Activated CD8-positive, alpha-beta memory T cell treated with anti-CD3 and anti-CD28 coated beads, Interleukin-2, amount 50 U/mL, for 4 hours (primary cell): ENCODE data around the gene DUSP14.
A peak's percentile ranks its signal among the peaks of the same experiment; 100 is the strongest.
"Not testable (repeated sequence)": the region's sequence is repeated elsewhere in the genome, so short reads cannot be mapped to it uniquely, and the experiment has no call there.

Experiments
- DNase-seq: peaks from one replicate; pipeline ENCODE4 v3.0.0-alpha.2; 2020

Gene DUSP14

DNA sequence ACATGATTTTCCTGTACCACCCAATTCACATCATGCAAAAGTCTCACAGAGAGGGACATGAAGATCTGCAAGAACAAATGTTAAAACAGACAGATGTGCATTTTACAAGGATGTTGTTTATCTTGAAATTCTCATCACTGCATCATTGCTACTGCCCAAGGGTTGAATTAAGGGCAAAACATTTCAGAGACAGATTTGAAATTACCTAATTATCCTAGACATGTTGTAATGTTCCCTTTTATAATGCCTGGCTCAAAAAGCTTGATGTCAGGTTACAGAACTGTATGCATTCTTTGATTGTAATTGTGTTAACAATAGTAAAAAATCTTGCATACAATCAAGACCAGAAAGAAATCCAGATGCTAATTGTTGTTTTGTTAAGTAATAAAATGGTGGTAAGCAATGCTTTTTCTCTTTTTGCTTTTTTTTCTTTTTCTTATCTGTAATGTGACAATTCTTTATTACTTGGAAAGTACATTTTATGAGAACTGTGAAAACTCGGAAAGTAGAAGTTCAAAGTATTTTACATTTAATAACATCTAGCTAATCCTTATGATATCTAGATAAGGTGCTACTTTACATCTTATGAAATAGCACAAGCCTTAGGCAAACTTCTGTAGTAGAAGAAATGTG lies 3.6 kb upstream of the DUSP14 start:
- DNase-seq = no peak

DNA sequence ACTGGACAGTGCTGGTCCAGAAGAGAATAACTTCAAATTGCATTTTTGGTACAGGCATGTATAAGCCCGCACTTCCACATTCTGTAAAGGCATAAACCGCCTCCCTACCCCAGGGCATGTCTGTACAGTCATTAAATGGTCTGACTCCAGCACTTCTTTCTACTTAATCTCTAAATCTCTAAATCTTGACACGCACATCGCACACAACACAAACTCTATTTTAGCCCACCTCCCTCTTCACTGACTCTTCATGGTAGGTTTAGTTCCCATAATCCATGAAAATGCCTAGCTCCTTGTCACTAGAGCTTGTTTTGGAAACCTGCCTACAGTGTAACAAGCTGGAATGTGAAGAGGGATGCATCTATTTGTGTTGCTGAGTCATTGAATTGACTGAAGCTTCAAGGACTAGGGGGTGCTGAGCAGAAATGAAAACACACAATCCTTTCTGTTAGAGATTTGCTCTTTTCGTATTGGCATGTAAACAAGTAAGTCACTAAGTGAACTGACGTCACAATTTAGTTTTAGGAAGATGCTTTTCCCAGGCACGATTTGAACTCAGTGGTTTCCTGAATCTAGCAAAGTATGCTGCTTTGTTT lies 1.6 kb upstream of the DUSP14 start:
- DNase-seq = no peak

- DNase-seq = peak; percentile 69
Observed at GRCh38 chr17:37488607-37489196, 989 bp upstream of the DUSP14 start.

DNA sequence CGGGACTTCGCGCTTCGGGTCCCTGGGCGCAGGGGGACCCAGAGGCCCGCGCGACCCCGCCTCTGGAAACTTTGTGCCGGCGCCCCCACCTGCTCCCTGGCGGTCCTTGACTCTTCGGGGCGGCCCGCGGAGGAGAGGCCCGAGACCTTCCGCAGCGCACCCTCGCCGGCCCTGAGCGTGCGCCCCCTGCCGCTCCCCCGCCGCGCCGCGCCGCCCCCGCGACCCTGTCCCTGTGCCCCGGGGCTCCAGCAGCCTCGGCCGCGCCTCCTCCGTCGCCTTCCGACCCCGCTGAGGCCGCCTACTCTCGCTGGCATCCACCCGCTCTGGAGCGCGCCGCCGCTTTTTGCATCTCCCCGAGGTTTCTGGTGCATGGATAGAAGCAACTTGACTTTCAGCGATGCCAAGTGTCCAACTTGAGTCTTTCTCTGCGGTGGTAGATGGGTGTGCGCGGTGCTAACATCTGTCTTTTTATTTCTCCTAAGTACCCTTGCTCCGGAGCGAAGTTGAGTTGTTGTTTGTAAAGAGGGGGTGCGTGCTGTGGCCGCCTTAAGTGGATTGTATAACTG lies 414 bp downstream of the DUSP14 start:
- DNase-seq = peak; percentile 79

GRCh38 chr17:37490638-37491614 lies 1.2 kb downstream of the DUSP14 start:
- no peak for DNase-seq

GRCh38 chr17:37492167-37492566 lies 2.5 kb downstream of the DUSP14 start:
- DNase-seq = no peak

DNA sequence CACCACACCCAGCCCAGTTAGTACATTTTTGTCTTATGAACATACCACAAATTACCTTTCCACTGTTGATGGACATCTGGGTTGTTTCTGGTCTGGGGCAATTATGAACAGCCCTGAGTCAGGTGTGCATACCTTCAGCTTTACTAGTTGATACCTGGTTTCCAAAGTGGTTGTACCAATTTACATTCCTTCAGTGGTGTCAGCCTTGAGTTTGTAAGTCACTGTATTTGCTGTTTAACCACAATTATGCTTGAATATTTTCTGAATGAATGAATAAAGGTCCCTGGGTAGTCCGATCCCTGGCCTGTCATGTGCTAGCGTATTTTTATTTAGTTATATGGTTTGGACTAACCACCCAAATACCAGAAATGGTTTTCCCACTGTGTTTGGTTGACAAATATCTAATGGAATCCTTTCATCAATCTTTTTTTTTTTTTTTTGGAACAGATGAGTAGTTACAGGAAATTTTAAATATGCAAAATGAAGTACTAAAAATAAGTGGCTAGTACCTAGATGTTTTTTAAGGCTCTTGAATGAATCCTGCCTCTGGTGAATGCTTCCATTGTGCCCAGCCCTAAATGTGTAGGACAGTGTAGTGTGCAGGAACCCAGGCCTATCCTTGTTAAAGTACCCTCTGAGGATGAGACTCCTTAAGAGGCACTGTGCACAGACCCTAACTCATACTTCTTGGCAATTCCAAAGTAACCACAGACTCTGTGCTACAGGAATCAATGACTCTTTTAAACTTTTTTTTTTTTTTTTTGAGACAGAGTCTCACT lies 3.7 kb downstream of the DUSP14 start:
- DNase-seq = no peak

DNA sequence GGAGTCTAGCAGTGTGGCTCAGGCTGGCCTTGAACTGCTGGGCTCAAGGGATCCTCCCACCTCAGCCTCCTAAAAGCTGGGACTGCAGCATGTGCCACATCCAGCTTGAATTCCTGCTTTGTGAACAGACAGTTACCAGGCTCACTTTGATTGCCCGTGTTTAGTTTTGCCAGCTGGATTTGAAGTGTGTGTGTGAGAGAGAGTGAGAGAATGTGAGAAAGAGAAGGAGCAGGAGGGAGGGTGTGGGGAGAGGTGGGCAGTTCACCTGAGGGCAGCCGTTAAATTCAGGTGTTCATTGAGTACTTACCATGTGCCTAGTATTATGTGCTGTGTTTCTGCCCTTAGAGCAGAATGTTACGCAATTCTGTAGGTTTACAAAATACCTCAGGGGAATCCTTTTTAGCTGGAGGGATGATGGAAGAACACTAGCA lies 4.7 kb downstream of the DUSP14 start:
- DNase-seq = no peak

GRCh38 chr17:37494971-37495370 lies 5.3 kb downstream of the DUSP14 start:
- no peak for DNase-seq

- no peak for DNase-seq
Observed at GRCh38 chr17:37500378-37500777, 10.7 kb downstream of the DUSP14 start.

- no peak for DNase-seq
Observed at GRCh38 chr17:37502009-37502936, 12.6 kb downstream of the DUSP14 start.

GRCh38 chr17:37503148-37503547 lies 13.5 kb downstream of the DUSP14 start:
- DNase-seq = no peak

- DNase-seq = no peak
Observed at GRCh38 chr17:37505333-37505732, 15.6 kb downstream of the DUSP14 start.

- no peak for DNase-seq
Observed at GRCh38 chr17:37506678-37507077, 17.0 kb downstream of the DUSP14 start.

DNA sequence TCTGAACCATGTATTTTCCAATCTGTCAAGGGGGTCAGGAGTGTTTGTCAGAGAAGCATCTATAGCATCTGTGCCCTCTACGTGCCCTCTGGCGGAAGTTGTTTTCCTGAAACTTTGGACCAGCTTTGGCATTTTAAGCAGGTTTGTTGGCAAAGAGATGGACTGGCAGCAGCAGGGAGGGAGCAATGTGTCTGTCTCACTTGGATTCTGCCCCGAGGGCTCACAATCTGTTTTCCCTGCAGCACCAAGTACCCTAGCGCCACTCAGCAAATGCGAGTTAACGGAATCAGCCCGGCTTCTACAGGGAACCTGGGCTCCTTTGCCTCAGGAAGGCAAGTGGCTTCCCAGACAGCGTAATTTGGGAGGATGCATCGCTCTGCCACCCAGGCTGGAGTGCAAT lies 17.4 kb downstream of the DUSP14 start:
- no peak for DNase-seq

DNA sequence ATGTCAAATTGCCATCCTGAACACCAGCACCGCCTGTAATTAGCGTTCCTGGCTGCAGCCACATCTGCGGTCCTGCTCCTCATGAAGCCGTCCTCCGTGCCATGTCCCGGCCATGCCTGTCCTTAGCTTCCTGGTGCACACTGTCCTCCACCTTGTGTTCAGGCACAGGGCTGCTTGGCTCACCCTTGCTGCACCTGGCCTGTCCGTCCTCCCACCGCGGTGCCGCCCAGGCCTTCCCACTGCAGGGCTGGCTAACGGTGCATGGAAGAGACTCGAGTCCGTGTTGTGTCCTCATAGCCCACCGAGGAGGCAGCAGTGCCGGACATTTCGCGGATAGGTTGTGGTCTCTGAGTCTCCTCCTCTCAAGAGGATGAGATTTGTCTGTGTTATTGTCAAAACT lies 20.4 kb downstream of the DUSP14 start:
- DNase-seq = no peak

DNA sequence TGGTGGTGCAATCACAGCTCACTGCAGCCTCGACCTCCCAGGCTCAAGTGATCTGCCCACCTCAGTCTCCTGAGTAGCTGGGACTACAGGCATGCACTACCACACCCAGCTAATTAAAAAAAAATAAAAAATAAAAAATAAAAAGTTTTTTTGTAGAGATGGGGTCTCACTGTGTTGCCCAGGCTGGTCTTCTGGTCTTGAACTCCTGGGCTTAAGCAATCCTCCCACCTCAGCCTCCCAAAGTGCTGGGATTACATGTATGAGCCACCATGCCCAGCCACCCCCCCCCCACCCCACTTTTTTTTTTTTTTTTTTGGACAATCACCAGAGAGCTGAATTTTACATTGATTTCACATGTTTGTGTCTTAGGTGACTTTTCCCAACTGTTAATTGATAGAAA lies 22.0 kb downstream of the DUSP14 start:
- DNase-seq = not testable (repeated sequence)

GRCh38 chr17:37512442-37513068 lies 22.9 kb downstream of the DUSP14 start:
- no peak for DNase-seq

- DNase-seq = no peak
Observed at GRCh38 chr17:37513711-37514110, 24.0 kb downstream of the DUSP14 start.

DNA sequence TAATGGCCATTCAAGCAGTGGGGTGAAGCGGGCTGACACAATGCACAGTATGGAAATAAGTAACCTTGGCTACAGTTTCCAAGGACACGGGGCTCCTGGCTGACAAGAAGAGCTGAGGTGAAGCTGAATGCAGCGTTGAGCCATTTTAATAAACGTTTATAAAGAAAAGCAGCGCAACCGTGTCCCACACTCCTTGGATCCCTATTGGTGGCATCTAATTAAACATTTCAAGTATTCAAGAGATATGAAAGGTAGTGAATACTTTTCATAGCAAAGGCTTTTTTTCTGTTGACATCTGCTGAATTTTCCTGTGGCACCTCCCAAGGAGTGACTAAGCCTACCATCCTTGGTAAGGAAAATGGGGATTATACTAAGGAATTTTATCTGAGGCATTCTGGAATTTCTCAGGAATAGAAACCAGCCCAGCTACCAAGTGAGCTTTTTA lies 26.5 kb downstream of the DUSP14 start:
- no peak for DNase-seq
